HG02870 (cell line): Measurements from ENCODE around the gene TXNDC2.
"Not testable (repeated sequence)": the region's sequence is repeated elsewhere in the genome, so short reads cannot be mapped to it uniquely, and the experiment has no call there.

ENCODE experiments used
- ATAC-seq: cut with Tn5 transposase; IDR thresholded peaks from one replicate; pipeline ENCODE4 v1.9.1; 2021; ENCODE audit warnings: mild to moderate bottlenecking, moderate library complexity; ENCODE audit not compliant: unreplicated experiment

Gene TXNDC2

DNA sequence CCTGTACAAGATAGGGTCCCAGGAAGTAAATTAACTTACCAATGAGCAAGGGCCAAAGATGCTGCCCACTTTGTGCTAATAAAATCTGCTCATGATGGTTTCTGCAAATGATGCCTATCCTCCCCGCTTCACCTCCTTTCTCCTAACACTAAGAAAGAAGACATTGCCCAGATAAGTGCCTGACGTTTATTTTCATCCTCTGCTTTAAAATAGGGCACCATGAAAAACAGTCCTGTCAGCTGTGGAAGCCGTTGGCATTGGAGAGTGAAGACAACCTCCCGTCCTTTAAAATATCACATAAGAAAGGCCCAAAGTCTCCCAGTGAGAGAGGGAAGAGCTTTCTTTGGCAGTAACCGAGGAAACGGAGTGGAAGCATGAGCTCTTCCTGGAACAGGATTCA, 1.7 kb upstream of the TXNDC2 start:
- ATAC-seq: no peak

DNA sequence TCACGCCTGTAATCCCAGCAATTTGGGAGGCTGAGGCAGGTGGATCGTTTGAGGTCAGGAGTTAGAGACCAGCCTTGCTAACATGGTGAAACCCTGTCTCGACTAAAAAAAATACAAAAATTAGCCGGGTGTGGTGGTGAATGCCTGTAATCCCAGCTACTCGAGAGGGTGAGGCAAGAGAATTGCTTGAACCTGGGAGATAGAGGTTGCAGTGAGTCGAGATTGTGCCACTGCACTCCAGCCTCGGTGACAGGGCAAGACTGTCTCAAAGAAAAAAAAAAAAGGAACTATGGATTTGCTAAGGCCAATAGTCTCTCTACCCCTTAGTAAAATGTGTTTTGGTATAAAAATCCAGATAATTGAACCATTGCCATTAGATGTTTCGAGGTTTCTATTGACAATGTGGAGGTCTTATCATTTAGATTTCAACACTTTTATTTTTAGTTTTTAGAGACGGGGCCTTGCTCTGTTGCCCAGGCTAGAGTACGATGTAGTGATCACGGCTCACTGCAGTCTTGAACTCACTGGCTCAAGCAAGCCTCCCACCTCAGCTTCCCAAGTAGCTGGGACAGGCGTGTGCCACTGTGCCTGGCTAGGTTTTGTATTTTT, 1.1 kb upstream of the TXNDC2 start:
- no peak for ATAC-seq

DNA sequence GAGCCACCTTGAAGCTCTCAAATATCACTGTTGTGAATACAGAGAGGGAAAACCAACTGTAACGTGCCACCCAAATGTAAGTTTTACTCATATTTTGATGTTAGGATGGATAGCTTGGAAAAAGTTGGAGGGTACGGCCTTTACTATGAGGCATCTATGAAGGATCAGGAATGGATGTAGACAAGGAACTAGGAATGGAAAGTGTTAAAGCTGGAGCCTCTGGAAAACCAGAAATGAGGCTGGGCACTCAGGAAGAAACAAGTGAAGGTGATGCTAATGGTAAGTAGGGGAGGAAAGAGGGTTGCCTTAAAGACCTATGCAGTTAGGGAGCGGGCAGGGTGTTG, 204 bp downstream of the TXNDC2 start:
- no peak for ATAC-seq

DNA sequence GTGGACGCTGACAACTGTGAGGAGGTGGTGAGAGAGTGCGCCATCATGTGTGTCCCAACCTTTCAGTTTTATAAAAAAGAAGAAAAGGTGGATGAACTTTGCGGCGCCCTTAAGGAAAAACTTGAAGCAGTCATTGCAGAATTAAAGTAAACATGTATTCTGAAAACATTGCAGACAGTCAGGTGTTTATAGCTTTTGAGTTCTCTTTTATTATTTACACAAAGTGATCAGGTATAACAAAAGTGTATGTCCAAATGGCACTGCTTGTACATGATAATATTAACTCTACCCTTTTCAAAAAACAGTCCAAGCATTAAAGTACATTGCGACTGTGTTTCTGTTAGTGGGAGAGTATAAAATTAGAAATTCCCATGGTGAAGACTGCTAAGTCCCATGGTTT, 2.2 kb downstream of the TXNDC2 start:
- ATAC-seq: no peak

DNA sequence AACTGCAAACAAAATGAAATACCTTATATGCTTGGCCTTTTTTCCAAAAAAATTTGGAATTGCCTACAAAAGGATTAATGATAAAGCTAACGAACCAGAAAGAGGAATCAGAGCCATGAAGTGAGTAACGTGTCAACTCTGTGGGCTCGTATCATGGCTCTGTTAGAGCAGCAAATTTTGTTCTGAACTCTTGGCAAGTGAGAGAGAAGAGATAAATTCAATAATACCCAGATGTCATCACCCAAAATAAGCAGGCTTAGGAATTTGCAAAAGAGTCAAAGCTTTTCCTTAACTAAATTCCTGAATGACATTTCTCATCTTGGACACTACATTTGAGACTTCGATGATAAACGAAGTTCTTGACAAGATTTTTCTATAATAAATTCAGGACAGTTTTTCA, 4.4 kb downstream of the TXNDC2 start:
- ATAC-seq: no peak

DNA sequence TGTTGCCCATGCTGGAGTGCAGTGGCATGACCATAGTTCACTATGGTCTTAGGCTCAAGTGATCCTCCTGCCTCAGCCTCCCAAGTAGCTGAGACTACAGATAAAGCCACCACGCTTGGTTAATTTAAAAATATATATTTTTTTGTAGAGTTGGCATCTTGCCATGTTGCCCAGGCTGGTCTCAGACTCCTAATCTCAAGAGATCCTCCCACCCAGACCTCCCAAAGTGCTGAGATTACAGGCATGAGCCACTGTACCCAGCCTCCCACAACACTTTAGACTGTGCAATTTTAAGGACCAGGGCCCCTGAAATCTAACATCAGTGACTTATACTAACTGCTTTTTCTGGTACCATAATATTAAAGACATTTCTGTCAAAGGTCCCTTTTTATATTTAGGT, 5.2 kb downstream of the TXNDC2 start:
- no peak for ATAC-seq

DNA sequence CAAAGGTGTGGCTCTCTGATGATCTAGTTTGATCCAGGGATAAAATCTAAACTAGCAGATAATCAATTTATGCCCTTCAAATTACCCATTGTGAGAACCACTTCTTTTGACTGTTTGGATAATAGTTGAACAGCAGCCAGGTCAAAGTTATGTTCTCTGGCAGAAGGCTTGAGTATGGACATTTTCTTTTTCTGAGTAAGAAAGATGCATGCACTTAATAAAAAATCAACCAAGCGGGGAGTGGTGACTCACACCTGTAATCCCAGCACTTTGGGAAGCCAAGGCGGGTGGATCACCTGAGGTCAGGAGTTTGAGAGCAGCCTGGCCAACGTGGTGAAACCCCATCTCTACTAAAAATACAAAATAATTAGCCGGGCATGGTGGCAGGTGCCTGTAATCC, 5.7 kb downstream of the TXNDC2 start:
- ATAC-seq: not testable (repeated sequence)

DNA sequence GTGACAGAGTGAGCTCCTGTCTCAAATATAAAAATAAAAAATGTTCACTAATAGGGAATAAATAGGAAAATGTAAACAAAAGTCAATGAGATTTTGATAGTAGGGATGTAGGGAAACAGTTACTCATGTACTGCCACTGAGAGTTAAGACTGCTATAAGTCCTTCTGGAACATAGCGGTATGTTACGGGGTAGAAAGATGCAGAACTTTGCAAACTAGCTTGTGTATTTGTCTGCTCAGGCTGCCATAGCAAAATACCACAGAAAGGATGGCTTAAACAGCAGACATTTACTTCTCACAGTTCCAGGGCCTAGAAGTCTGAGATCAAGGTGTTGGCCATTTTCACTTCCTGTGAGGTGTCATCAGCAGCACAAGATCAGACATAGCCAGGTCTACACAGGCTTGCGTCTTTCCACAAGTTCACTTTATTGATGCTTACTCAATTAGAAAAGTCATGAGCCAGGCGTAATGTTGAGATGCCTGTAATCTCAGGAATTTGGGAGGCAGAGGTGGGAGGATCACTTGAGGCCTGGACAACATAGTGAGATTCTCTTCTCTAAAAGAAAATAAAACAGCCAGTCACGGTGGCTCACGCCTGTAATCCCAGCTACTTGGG, 8.8 kb downstream of the TXNDC2 start:
- no peak for ATAC-seq

DNA sequence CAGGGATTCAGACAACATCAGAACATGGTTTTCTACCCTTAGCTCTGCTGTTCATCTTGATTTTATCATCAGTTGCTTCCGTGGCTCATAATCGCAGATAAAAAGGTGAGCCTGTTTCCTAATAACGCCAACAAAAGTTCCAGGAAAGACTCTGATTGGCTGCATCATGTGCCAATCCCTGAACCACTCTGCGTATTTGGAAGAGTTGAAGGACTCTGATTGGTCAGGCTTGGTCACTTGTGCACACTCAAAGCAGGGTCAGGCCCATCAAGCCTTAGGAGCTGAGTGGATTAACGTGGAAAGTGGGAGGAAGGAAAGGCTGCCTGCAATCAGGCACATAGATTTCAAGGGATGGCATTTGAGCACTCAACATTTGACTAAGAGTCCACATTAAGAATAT, 11.4 kb downstream of the TXNDC2 start:
- no peak for ATAC-seq

DNA sequence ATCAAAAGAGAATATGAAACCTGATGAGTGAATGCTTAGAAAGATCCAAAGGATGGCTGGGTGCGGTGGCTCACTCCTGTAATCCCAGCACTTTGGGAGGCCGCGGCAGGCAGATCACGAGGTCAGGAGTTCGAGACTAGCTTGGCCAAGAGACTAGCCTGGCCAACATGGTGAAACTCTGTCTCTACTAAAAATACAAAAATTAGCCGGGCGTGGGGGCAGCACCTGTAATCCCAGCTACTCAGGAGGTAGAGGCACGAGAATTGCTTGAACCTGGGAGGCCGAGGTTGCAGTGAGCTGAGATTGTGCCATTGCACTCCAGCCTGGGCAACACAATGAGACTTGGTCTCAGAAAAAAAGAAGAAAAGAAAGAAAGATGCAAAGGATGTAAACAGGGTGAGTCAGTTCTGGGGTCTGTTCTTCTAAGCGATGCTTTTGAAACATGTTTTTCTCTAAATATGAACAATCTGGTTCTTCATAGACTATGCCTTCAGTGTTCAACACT, 12.1 kb downstream of the TXNDC2 start:
- not testable (repeated sequence) for ATAC-seq

DNA sequence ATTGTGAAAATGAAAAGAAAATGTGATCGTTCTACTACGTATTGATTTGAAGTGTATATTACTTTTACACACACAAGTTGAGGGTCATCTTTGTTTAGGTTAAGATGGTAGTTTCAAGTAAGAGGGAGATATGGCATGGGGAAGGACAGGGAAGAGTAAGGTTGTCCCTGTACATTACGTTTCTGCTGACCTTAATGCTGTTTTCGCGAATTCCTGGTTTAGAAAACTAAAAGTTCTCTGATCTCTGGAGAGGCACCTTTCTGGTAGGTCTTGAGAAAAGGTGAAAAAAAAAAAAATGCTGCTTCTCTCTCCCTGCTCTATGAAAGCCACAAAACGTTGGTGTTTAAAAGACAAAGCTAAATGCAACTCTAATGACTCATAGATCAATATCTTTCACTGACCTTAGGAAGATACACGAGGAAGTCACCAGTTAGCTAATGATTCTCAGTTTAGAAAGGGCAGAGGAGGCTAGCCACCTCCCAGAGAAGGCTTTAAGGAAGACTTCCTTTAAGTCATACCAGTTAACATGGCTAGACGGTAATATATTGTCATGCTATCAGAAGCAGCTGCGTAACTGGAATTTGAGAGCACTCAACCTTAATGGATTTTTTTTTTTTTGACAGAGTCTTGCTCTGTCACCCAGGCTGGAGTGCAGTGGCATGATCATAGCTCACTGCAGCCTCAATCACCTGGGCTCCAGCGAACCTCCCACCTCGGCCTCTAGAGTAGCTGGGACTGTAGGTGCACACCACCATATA, 13.2 kb downstream of the TXNDC2 start:
- no peak for ATAC-seq

DNA sequence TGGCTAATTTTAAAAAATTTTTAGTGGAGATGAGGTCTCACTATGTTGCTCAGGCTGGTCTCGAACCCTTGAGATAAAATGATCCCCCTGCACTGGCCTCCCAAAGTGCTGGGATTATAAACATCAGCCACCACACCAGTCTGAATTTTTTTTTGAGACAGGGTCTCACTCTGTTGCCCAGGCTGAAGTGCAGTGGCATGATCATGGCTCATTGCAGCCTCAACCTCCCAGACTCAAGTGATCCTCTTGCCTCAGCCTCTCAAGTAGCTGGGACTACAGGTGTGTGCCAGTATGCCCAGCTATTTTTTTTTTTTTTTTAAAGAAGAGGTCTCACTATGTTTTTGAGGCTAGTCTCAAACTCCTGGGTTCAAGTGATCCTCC, 13.8 kb downstream of the TXNDC2 start:
- not testable (repeated sequence) for ATAC-seq

DNA sequence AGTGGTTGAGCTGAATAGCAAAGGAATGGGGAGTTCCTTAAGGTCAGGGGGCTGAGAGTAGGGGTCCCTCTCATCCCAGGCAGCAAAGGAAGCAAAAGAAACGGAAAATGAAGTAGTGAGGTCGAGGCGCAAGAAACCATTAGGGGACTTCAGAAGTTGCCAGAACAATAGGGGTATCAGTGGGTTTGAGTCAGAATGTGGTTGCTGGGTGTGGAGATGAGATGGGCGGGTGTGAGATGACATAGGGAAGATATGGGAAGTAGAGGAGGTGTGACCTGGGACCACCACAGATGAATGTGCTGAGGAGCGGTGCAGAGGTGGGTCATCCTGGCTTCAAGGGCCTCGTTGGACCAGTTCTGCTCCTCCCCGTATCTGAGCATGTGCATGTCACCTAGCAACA, 14.9 kb downstream of the TXNDC2 start:
- no peak for ATAC-seq

DNA sequence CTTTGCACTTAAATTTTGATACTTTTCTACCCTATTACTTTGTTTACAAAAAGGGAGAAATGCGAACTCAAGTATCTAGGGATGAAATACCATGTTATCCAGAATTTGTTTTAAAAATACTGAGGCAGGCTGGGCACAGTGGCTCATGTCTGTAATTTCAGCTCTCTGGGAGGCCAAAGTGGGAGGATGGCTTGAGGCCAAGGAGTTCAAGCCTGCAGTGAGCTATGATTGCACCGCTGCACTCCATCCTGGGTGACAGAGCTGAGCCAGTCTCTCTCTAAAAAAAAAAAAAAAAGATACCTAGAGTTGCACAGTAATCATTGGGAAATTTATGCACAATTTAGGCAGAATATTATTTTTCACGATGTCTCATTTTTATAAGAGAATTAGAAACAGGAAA, 15.6 kb downstream of the TXNDC2 start:
- ATAC-seq: no peak

DNA sequence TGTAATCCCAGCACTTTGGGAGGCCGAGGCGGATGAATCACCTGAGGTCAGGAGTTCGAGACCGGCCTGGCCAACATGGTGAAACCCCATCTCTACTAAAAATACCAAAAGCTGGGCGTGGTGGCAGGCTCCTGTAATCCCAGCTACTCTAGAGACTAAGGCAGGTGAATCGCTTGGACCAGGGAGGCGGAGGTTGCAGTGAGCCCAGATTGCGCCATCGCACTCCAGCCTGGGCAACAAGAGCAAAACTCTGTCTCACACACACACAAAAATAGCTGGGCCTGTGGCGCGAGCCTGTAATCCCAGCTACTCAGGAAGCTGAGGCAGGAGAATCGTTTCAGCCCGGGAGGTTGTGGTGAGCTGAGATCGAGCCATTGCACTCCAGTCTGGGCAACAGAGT, 16.5 kb downstream of the TXNDC2 start:
- ATAC-seq: not testable (repeated sequence)

DNA sequence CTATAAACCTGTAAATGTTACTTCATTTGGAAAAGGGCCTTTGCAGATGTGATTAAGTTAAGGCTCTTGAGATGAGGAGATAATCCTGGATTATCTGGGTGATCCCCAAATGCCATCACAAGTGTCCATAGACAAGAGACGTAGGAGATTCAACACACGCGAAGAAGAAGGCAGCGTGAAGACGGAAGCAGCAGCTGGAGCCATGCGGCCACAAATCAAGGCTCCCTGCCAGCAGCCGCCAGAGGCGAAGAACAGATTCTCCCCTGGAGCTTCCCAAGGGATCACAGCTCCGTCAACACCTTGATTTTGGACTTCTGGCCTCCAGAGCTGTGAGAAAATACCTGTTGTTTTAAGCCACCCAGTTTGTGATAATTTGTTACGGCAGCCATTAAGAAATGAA, 17.1 kb downstream of the TXNDC2 start:
- no peak for ATAC-seq

DNA sequence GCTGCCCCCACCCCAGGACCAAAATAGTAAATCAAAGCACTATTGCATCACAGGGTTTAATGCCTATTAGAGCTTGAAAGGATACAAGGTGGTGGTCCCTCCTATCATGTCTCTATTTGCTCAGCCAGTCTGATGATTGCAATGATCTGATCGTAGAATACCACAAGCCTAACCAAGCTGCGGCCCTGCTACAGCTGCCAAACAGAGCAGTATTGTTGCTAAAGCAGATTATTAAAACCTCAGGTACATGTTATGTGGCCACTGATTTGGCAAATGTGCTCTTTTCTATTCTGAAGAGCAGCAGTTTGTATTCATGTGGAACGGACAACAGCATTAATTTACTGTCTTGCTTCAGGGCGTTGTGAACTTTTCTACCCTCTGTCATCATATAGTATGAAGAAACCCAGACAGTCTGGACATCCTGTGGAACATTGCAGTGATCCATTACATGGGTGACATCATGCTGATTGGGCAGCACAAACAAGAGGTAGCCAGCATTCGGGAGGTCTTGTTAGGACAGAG, 19.7 kb downstream of the TXNDC2 start:
- ATAC-seq: no peak

DNA sequence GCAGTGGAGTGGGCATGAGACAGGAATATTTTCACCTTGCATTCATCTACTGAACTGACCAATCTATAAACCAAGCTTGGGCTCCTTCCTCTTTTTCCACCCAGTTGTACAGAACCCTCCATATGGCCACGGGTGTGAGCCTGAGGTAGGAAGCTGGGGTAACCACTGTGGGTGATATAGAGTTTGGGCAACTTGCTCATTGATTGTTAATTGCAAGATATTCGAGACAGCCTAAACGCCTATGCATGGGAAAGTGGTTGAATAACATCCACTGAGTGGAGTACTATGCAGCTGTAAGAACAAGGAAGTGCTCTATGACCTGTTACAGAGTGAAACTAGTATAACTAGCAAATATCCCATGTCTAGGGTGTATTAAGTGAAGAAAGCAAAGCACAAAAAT, 20.7 kb downstream of the TXNDC2 start:
- ATAC-seq: no peak

DNA sequence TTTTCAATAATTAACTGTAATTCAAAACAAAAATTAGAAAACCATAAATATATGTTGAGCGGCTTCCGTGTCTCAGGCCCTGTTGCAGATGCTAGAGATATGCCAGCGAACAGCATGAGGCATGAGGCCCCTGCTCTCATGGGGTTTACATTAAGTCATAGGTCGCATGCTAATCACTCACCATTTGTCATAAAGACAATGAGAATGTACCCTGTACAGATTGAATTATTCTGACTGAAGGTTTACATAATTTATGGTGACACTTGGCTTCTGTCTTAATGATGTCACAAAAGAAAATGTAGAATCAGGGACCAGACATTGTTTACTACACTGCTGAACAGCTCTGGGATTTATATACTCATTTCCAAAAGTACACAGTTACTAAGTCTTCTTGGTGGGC, 22.1 kb downstream of the TXNDC2 start:
- ATAC-seq: no peak

DNA sequence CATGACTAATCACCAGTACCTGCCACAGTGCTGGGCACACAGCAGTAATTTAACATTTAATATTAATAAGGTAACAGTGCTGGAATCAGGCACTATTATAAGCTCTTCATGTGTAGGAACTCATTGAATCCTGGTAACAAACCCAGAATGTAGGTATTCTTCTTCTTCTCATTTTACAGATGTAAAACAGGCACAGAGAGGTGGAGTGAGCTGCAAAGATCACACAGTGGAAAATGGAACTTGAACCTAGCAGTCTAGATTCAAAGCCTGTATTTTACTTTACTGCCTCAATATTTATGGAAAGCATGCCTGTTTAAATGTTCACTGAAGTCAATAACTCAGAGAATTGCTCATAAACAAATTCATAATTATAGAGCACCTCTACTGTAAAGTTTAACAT, 24.3 kb downstream of the TXNDC2 start:
- no peak for ATAC-seq

DNA sequence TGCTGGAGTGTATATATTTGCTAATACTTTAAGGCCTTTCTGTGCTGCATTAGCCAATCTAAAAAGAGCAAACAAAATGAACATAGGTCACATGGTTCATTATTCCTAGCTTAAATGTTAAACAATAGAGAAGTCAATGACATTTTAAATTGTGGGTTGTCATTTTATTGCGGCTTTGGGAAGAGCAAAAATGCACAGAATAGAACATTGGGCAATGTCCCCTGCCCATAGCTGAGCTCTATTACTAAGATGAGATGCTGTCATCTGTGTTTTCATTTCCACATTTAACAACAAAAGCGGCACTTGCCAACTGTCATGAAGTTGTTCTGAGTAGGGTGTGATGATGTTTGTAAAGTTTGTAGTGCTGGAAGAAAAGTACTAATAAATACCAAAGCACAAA, 24.9 kb downstream of the TXNDC2 start:
- ATAC-seq: no peak

DNA sequence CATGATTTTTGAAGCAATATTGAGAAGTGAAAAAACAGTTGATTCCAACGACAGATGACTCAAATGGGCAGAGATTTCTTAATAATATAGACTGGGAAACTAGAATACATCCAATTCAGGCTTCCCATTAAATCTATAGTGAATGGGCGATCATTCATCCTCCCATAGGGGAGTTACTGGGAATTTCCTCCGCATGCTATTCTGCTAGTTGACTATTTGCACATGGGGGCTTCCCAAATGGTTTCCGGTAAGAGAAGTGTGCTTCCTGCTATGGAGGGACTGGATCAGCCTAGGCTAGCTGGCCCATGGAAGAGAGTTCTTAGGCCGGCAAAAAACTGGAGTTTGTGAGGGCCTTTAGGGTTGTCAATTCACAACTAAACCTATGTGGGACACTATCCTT, 25.5 kb downstream of the TXNDC2 start:
- no peak for ATAC-seq
